Dermis lymphatic vessel endothelial cell (primary cell): ENCODE measurements around the gene KCNK5. TPM values are rescaled to one million over a fixed set of nuclear protein-coding genes. Genes with fewer than 3 reads are reported as not detected.

Experiments used
- total RNA-seq: library from RNA; depleted of rRNA; stranded (reverse); fragments of >200 nt; gene quantifications from 2 replicates; pipeline ENCODE4 v1.2.1, GENCODE V29; 2014

Gene KCNK5, protein sequence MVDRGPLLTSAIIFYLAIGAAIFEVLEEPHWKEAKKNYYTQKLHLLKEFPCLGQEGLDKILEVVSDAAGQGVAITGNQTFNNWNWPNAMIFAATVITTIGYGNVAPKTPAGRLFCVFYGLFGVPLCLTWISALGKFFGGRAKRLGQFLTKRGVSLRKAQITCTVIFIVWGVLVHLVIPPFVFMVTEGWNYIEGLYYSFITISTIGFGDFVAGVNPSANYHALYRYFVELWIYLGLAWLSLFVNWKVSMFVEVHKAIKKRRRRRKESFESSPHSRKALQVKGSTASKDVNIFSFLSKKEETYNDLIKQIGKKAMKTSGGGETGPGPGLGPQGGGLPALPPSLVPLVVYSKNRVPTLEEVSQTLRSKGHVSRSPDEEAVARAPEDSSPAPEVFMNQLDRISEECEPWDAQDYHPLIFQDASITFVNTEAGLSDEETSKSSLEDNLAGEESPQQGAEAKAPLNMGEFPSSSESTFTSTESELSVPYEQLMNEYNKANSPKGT
- total RNA-seq: not detected in 2 replicates

DNA sequence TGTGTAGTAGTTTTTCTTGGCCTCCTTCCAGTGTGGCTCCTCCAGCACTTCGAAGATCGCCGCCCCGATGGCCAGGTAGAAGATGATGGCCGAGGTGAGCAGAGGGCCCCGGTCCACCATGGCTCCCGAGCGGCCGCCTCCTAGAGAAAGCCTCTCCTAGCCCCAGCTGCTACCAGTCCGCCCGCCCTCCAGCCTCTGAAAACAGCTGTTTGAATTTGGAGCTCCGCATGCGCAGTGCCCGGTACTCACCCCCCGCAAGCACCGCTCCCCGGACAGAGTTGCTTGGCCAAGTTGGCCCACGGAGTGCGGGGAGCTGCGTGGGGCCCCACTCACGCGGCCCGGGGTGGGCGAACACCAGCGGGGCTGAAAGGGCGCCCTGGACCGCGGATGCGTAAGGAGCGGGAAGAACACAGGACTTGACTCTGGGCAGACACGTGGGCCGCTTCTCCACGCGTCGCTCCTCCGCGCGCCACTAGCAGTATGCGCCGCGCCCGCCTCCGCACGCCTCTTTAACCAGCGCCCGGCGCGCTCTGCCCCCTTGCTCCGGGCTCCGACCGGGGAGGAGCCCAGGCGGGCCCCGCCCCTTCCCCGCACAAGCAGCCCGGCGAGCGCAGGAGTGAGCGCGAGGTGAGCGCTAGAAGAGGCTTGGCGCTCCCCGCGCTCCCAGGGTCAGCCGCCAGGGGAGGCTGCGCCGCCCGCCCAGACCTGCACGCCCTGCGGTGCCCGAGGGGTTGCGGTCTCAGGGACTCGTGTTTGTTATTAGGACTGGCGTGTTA is at the start of gene KCNK5:
TSS of gene KCNK5 (minus strand) at position 484 of the 776 bp plus-strand sequence. CDS start at position 120, 364 bp downstream.

Other genes starting within 250 kb of the KCNK5 start
- not detected in 2 replicates for gene GLP1R, start 180.7 kb downstream of the KCNK5 start, total RNA-seq
- 11.2 and 12.2 TPM in 2 replicates for gene SAYSD1, start 114.3 kb downstream of the KCNK5 start, total RNA-seq
- 0.09 TPM in 1 of 2 replicates, not detected in the other for gene KCNK17, start 84.9 kb upstream of the KCNK5 start, total RNA-seq
- not detected in 2 replicates for gene KCNK16, start 93.2 kb upstream of the KCNK5 start, total RNA-seq